WTC11 (cell line): ENCODE measurements around the gene FSD2. TPM values are rescaled to one million over a fixed set of nuclear protein-coding genes. Genes with fewer than 3 reads are reported as not detected.

Experiments used
- ATAC-seq: fragments of 200-7000 bp; cut with Tn5 transposase; 2 replicates; pipeline ENCODE4 v1.10.0; 2021; ENCODE audit warnings: mild to moderate bottlenecking, moderate library complexity
- CTCF ChIA-PET: fragments of 300-600 bp; sonication (Branson Sonifier 250); formaldehyde crosslinking; loops from one replicate; lab custom pipeline; 2021; ENCODE audit warnings: antibody characterized with exemption; lab: Charles Lee
- POLR2A ChIA-PET: fragments of 350-600 bp; sonication (Branson Sonifier 250); formaldehyde crosslinking; loops from one replicate; lab custom pipeline; 2021; ENCODE audit warnings: antibody characterized with exemption; lab: Charles Lee
- DNase-seq: peaks from one replicate; pipeline ENCODE4 v3.0.0; 2021; ENCODE audit warnings: low spot score
- H3K27ac Mint-ChIP-seq: 2 replicates; pipeline ENCODE4 v1.8.0; 2021; ENCODE audit warnings: mixed read lengths
- H3K27me3 Mint-ChIP-seq: 2 replicates; pipeline ENCODE4 v1.8.0; 2021; ENCODE audit warnings: low read depth, mild to moderate bottlenecking, moderate library complexity, mixed read lengths
- H3K36me3 Mint-ChIP-seq: 2 replicates; pipeline ENCODE4 v1.8.0; 2021; ENCODE audit warnings: mixed read lengths
- H3K4me1 Mint-ChIP-seq: 2 replicates; pipeline ENCODE4 v1.8.0; 2022; ENCODE audit warnings: mixed read lengths
- H3K4me3 Mint-ChIP-seq: 2 replicates; pipeline ENCODE4 v1.8.0; 2021; ENCODE audit warnings: mild to moderate bottlenecking, moderate library complexity, mixed read lengths
- H3K9me3 Mint-ChIP-seq: 2 replicates; pipeline ENCODE4 v1.8.0; 2021; ENCODE audit warnings: mixed read lengths
- CREB1 ChIP-seq: sonication (generic); formaldehyde crosslinking; IDR thresholded peaks from 2 replicates; pipeline ENCODE4 v1.8.0; 2023; ENCODE audit warnings: mild to moderate bottlenecking, missing genetic modification reagents
- FOXK1 ChIP-seq: sonication (generic); formaldehyde crosslinking; IDR thresholded peaks from 2 replicates; pipeline ENCODE4 v1.8.0; 2022; ENCODE audit warnings: mild to moderate bottlenecking, moderate library complexity, missing genetic modification reagents
- FOXP4 ChIP-seq: sonication (generic); formaldehyde crosslinking; IDR thresholded peaks from 2 replicates; pipeline ENCODE4 v1.8.0; 2022; ENCODE audit warnings: mild to moderate bottlenecking, missing genetic modification reagents
- HMGA2 ChIP-seq: fragments of 250-450 bp; sonication (Bioruptor Pico); IDR thresholded peaks from 2 replicates; pipeline ENCODE4 v1.4.0; 2021; ENCODE audit warnings: mild to moderate bottlenecking, moderate library complexity
- JUN ChIP-seq: sonication (generic); formaldehyde crosslinking; IDR thresholded peaks from 2 replicates; pipeline ENCODE4 v1.8.0; 2023; ENCODE audit warnings: mild to moderate bottlenecking, missing genetic modification reagents
- NFE2L1 ChIP-seq: sonication (generic); formaldehyde crosslinking; IDR thresholded peaks from 2 replicates; pipeline ENCODE4 v1.8.1; 2023; ENCODE audit warnings: missing genetic modification reagents
- NR2C2 ChIP-seq: sonication (generic); formaldehyde crosslinking; IDR thresholded peaks from 2 replicates; pipeline ENCODE4 v1.8.0; 2022; ENCODE audit warnings: mild to moderate bottlenecking, missing genetic modification reagents
- NR3C1 ChIP-seq: sonication (generic); formaldehyde crosslinking; conservative IDR thresholded peaks from 2 replicates; pipeline ENCODE4 v1.8.1; 2023; ENCODE audit warnings: low read depth, mild to moderate bottlenecking, missing genetic modification reagents
- RELA ChIP-seq: sonication (generic); formaldehyde crosslinking; IDR thresholded peaks from 2 replicates; pipeline ENCODE4 v1.8.1; 2022; ENCODE audit warnings: missing genetic modification reagents, mild to moderate bottlenecking, borderline replicate concordance
- SMAD3 ChIP-seq: sonication (generic); formaldehyde crosslinking; IDR thresholded peaks from 2 replicates; pipeline ENCODE4 v1.8.0; 2022; ENCODE audit warnings: missing genetic modification reagents, mild to moderate bottlenecking, borderline replicate concordance
- SMAD4 ChIP-seq: sonication (generic); formaldehyde crosslinking; IDR thresholded peaks from 2 replicates; pipeline ENCODE4 v1.8.0; 2022; ENCODE audit warnings: mild to moderate bottlenecking, missing genetic modification reagents
- SOX15 ChIP-seq: fragments of 250-450 bp; sonication (Bioruptor Pico); IDR thresholded peaks from 2 replicates; pipeline ENCODE4 v1.9.0; 2021; ENCODE audit warnings: mild to moderate bottlenecking
- ZNF121 ChIP-seq: sonication (generic); formaldehyde crosslinking; IDR thresholded peaks from 2 replicates; pipeline ENCODE4 v1.8.0; 2023; ENCODE audit warnings: missing genetic modification reagents
- ZNF219 ChIP-seq: sonication (generic); formaldehyde crosslinking; IDR thresholded peaks from 2 replicates; pipeline ENCODE4 v1.8.0; 2023; ENCODE audit warnings: missing genetic modification reagents, mild to moderate bottlenecking, borderline replicate concordance
- ZNF263 ChIP-seq: sonication (generic); formaldehyde crosslinking; IDR thresholded peaks from 2 replicates; pipeline ENCODE4 v1.8.1; 2022; ENCODE audit warnings: low read depth, mild to moderate bottlenecking, moderate library complexity, missing genetic modification reagents
- ZNF317 ChIP-seq: sonication (generic); formaldehyde crosslinking; IDR thresholded peaks from 2 replicates; pipeline ENCODE4 v1.8.1; 2023; ENCODE audit warnings: low read depth, mild to moderate bottlenecking, moderate library complexity, missing genetic modification reagents, borderline replicate concordance
- ZNF396 ChIP-seq: fragments of 250-450 bp; sonication (Bioruptor Pico); IDR thresholded peaks from 2 replicates; pipeline ENCODE4 v1.8.0; 2021; ENCODE audit warnings: mild to moderate bottlenecking, moderate library complexity, borderline replicate concordance
- ZNF423 ChIP-seq: fragments of 250-450 bp; sonication (Bioruptor Pico); IDR thresholded peaks from 2 replicates; pipeline ENCODE4 v2.1.2; 2022; ENCODE audit warnings: mild to moderate bottlenecking, moderate library complexity
- ZNF671 ChIP-seq: fragments of 250-450 bp; sonication (Bioruptor Pico); IDR thresholded peaks from 2 replicates; pipeline ENCODE4 v1.8.0; 2021; ENCODE audit warnings: mild to moderate bottlenecking
- ZSCAN18 ChIP-seq: fragments of 250-450 bp; sonication (Bioruptor Pico); IDR thresholded peaks from 2 replicates; pipeline ENCODE4 v2.1.2; 2022; ENCODE audit warnings: mild to moderate bottlenecking, moderate library complexity
- total RNA-seq: library from RNA; stranded (reverse); gene quantifications from 3 replicates; pipeline ENCODE4 v1.2.3, GENCODE V29; 2021
- TF ChIP-seq, protein P1 (sequence below): sonication (generic); formaldehyde crosslinking; IDR thresholded peaks from 2 replicates; pipeline ENCODE4 v1.8.1; 2023; ENCODE audit warnings: mild to moderate bottlenecking, missing genetic modification reagents, moderate library complexity
- TF ChIP-seq, protein P2 (sequence below): sonication (generic); formaldehyde crosslinking; IDR thresholded peaks from 2 replicates; pipeline ENCODE4 v1.8.0; 2022; ENCODE audit warnings: mild to moderate bottlenecking, missing genetic modification reagents

FSD2 gene
- total RNA-seq, 1 experiment from 2014 or later = not detected

DNA sequence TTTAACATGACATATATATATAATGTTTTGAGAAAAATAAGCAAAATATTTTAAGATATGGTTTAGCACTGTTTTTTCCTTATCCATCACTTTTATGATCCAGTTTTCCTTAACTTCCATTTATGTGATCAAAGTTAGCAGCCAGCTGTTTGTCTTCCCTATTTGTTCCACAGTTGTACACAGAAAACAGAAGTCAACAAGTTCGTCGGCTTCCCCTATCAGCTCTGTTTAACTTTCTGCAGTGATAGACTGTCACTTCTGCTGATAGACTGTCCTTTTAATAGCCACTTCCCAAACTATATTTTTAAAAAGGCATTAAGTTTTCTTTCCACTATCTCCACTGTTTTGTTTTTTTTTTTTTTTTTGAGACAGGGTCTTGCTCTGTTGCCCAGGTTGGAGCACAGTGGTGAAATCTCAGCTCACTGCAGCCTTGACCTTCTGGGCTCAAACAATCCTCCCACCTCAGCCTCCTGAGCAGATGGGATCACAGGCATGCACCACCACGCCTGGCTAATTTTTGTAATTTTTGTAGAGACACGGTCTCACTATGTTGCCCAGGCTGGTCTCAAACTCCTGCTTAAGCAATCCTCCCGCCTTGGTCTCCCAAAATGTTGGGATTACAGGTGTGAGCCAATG, 7.2 kb downstream of the FSD2 start:
- no peaks in the 10 kb centered on the region for H3K4me1 Mint-ChIP-seq
- ATAC-seq (no peak), DNase-seq (no peak)
- H3K27ac Mint-ChIP-seq = no peak overlapping the region
- no peak overlapping the region for H3K4me3 Mint-ChIP-seq
- H3K36me3 Mint-ChIP-seq = no peaks in the 10 kb centered on the region
- ChIA-PET POLR2A (interaction anchor here (0.6 kb wide), 1 partner anchor 64 kb away, joined by 8 read pairs; no protein-coding TSS in a partner anchor), CTCF (interaction anchor here (0.7 kb wide), 1 partner anchor 119 kb away, joined by 3 read pairs; no protein-coding TSS in a partner anchor)
- H3K9me3 Mint-ChIP-seq = peaks cover 13% of the 10 kb centered on the region
- no peak for TF ChIP-seq SMAD4
- no peak for TF ChIP-seq FOXP4 (CRISPR knock-in tag)
- no peak for TF ChIP-seq ZNF263 (CRISPR knock-in tag)
- TF ChIP-seq NR2C2 (CRISPR knock-in tag) = no peak
- no peak for TF ChIP-seq FOXK1 (CRISPR knock-in tag)
- H3K27me3 Mint-ChIP-seq = peaks cover 53% of the 10 kb centered on the region

DNA sequence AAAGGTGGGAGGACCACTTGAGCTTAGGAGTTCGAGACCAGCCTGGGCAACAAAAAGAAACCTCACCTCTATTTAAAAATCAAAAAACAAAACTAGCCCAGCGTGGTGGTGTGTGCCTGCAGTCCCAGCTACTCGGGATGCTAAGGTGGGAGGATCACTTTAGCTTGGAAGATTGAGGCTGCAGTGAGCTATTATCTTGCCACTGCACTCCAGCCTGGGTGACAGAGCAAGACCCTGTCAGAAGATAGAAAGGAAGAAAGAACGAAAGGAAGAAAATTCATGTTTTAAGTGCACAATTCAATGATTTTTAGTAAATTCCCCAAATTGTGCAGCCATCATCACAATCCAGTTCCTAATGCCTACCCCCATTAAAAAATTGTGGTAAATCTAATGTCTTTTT, 7.8 kb downstream of the FSD2 start:
- Mint-ChIP-seq H3K4me3 (no peak overlapping the region), H3K36me3 (no peaks in the 10 kb centered on the region), H3K27ac (no peak overlapping the region), H3K4me1 (no peaks in the 10 kb centered on the region), H3K27me3 (peaks cover 47% of the 10 kb centered on the region), H3K9me3 (peaks cover 13% of the 10 kb centered on the region)
- ChIA-PET POLR2A (no interaction called here), CTCF (interaction anchor here (0.7 kb wide), 1 partner anchor 119 kb away, joined by 3 read pairs; no protein-coding TSS in a partner anchor)
- TF ChIP-seq ZNF121 (CRISPR knock-in tag) (no peak), ZNF317 (no peak), ZNF423 (CRISPR knock-in tag) (no peak)
- TF ChIP-seq, protein P1, sequence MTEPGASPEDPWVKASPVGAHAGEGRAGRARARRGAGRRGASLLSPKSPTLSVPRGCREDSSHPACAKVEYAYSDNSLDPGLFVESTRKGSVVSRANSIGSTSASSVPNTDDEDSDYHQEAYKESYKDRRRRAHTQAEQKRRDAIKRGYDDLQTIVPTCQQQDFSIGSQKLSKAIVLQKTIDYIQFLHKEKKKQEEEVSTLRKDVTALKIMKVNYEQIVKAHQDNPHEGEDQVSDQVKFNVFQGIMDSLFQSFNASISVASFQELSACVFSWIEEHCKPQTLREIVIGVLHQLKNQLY (CRISPR knock-in tag) = no peak
- DNase-seq (no peak), ATAC-seq (no peak)

DNA sequence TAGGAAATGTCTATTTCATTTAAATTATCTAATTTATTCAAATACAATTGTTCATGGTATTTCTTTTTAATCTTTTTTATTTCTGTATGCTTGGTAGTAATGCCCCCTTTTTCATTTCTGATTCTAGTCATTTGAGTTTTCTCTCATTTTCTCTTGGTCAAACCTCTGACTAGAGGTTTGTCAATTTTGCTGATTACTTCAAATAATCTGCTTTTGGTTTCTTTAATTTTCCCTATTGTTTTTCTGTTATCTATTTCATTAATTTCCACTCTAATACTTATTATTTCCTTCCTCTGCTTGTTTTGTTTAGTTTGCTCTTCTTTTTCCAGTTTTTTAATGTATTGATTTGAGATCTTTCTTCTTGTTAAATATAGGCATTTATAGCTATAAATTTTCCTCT, 12.1 kb downstream of the FSD2 start:
- POLR2A ChIA-PET = no interaction called here
- Mint-ChIP-seq H3K27ac (no peak overlapping the region), H3K36me3 (no peaks in the 10 kb centered on the region), H3K27me3 (peaks cover 10% of the 10 kb centered on the region), H3K9me3 (peaks cover 16% of the 10 kb centered on the region), H3K4me1 (no peaks in the 10 kb centered on the region), H3K4me3 (no peak overlapping the region)
- DNase-seq = no peak
- TF ChIP-seq NR3C1 (CRISPR knock-in tag) = no peak
- TF ChIP-seq SMAD3 = no peak
- no peak for TF ChIP-seq NFE2L1 (CRISPR knock-in tag)
- TF ChIP-seq RELA = no peak
- TF ChIP-seq CREB1 (CRISPR knock-in tag) = no peak
- TF ChIP-seq JUN = no peak
- TF ChIP-seq SOX15 (CRISPR knock-in tag) = no peak
- no peak for TF ChIP-seq HMGA2 (CRISPR knock-in tag)
- TF ChIP-seq ZNF396 (CRISPR knock-in tag) = no peak
- TF ChIP-seq, protein P2, sequence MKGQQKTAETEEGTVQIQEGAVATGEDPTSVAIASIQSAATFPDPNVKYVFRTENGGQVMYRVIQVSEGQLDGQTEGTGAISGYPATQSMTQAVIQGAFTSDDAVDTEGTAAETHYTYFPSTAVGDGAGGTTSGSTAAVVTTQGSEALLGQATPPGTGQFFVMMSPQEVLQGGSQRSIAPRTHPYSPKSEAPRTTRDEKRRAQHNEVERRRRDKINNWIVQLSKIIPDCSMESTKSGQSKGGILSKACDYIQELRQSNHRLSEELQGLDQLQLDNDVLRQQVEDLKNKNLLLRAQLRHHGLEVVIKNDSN (CRISPR knock-in tag) = no peak
- ATAC-seq = no peak
- CTCF ChIA-PET = no interaction called here

GRCh38 chr15:82792068-82792467, 13.8 kb downstream of the FSD2 start:
- Mint-ChIP-seq H3K9me3 (peaks cover 16% of the 10 kb centered on the region), H3K27ac (no peak overlapping the region), H3K4me3 (no peak overlapping the region), H3K36me3 (no peaks in the 10 kb centered on the region), H3K27me3 (peaks cover 5% of the 10 kb centered on the region)
- DNase-seq (no peak), ATAC-seq (no peak)
- POLR2A ChIA-PET = no interaction called here
- no peak for TF ChIP-seq ZNF219
- TF ChIP-seq SOX15 (CRISPR knock-in tag) = no peak
- no peak for TF ChIP-seq ZSCAN18 (CRISPR knock-in tag)
- no peak for TF ChIP-seq ZNF671
- TF ChIP-seq, all 79 proteins: peak for 0
- no peaks in the 10 kb centered on the region for H3K4me1 Mint-ChIP-seq
- CTCF ChIA-PET = no interaction called here
